Mesendoderm (in vitro differentiated cells): Measurements from ENCODE around the gene IKZF5.

ENCODE experiments used
- DNase-seq: peaks from one replicate; pipeline ENCODE4 v3.0.0; 2013
- H2AK5ac ChIP-seq: 2 replicates; pipeline ENCODE4 v1.6.1; 2013; ENCODE audit warnings: low read length, inconsistent platforms
- H2BK120ac ChIP-seq: 2 replicates; pipeline ENCODE4 v1.6.1; 2013; ENCODE audit warnings: low read depth, mild to moderate bottlenecking, low read length, moderate library complexity, mixed read lengths
- H2BK15ac ChIP-seq: replicated peaks from 2 replicates; pipeline ENCODE4 v1.6.1; 2013; ENCODE audit warnings: low read depth, mild to moderate bottlenecking, moderate library complexity
- H2BK5ac ChIP-seq: 2 replicates; pipeline ENCODE4 v1.6.1; 2013; ENCODE audit warnings: low read length, inconsistent platforms
- H3K18ac ChIP-seq: 2 replicates; pipeline ENCODE4 v1.6.1; 2013; ENCODE audit warnings: mild to moderate bottlenecking, low read length, mixed read lengths
- H3K23ac ChIP-seq: one replicate; pipeline ENCODE4 v1.6.1; 2013; ENCODE audit warnings: low read length
- H3K27ac ChIP-seq: 2 replicates; pipeline ENCODE4 v1.5.1; 2013; ENCODE audit warnings: low read depth, mild to moderate bottlenecking, inconsistent platforms, low read length, moderate library complexity
- H3K27me3 ChIP-seq: 2 replicates; pipeline ENCODE4 v1.6.1; 2013; ENCODE audit warnings: low read length, control low read depth, mild to moderate bottlenecking, inconsistent platforms; ENCODE audit not compliant: insufficient read depth, poor library complexity
- H3K36me3 ChIP-seq: 2 replicates; pipeline ENCODE4 v1.6.1; 2013; ENCODE audit warnings: low read length, inconsistent platforms; ENCODE audit not compliant: control insufficient read depth, insufficient read depth
- H3K4ac ChIP-seq: one replicate; pipeline ENCODE4 v1.6.1; 2013; ENCODE audit warnings: low read depth, mild to moderate bottlenecking, low read length, moderate library complexity
- H3K4me1 ChIP-seq: 2 replicates; pipeline ENCODE4 v1.6.1; 2013; ENCODE audit warnings: low read depth, low read length, inconsistent platforms; ENCODE audit not compliant: control insufficient read depth
- H3K4me2 ChIP-seq: 2 replicates; pipeline ENCODE4 v1.6.1; 2013; ENCODE audit warnings: low read length
- H3K4me3 ChIP-seq: 2 replicates; pipeline ENCODE4 v1.5.1; 2013; ENCODE audit warnings: mild to moderate bottlenecking, low read length
- H3K56ac ChIP-seq: one replicate; pipeline ENCODE4 v1.6.1; 2013; ENCODE audit warnings: low read length
- H3K79me1 ChIP-seq: 2 replicates; pipeline ENCODE4 v1.6.1; 2013; ENCODE audit warnings: low read length, inconsistent platforms
- H3K79me2 ChIP-seq: 2 replicates; pipeline ENCODE4 v1.6.1; 2013; ENCODE audit warnings: mild to moderate bottlenecking, low read length; ENCODE audit not compliant: control insufficient read depth, insufficient read depth
- H3K9ac ChIP-seq: 2 replicates; pipeline ENCODE4 v1.6.1; 2013; ENCODE audit warnings: low read length, inconsistent platforms
- H4K5ac ChIP-seq: one replicate; pipeline ENCODE4 v1.6.1; 2013; ENCODE audit warnings: low read length
- H4K8ac ChIP-seq: one replicate; pipeline ENCODE4 v1.6.1; 2013; ENCODE audit warnings: low read depth, mild to moderate bottlenecking, control low read depth, low read length, moderate library complexity
- WGBS: extraction: QIAGEN DNeasy Blood & Tissue Kit; methylation state at CpG from one replicate; pipeline ENCODE4 v1.1.7; 2013; ENCODE audit warnings: low lambda C conversion rate, missing lambda C conversion rate; ENCODE audit not compliant: insufficient coverage; ENCODE audit errors: extremely low coverage; 5-methylcytosine and 5-hydroxymethylcytosine counted together

Gene IKZF5

GRCh38 chr10:122984708-122985107, 23.9 kb downstream of the IKZF5 start:
- no peak overlapping the region for H4K8ac ChIP-seq
- H3K9ac ChIP-seq = no peak overlapping the region
- DNase-seq = no peak
- H3K18ac ChIP-seq = no peak overlapping the region
- H3K27ac ChIP-seq = no peak overlapping the region
- no peak overlapping the region for H2BK15ac ChIP-seq
- H3K36me3 ChIP-seq = no peaks in the 10 kb centered on the region
- H3K56ac ChIP-seq = no peak overlapping the region
- H3K4me3 ChIP-seq = no peak overlapping the region
- no CpG with 5 or more reads among the region's 2 CpGs for WGBS
- H3K4ac ChIP-seq = no peak overlapping the region
- H3K79me2 ChIP-seq = no peaks in the 10 kb centered on the region
- H3K4me2 ChIP-seq = no peak overlapping the region
- no peak overlapping the region for H2BK5ac ChIP-seq
- no peak overlapping the region for H2BK120ac ChIP-seq
- H3K4me1 ChIP-seq = no peaks in the 10 kb centered on the region
- no peaks in the 10 kb centered on the region for H3K79me1 ChIP-seq
- H3K23ac ChIP-seq = no peak overlapping the region
- no peak overlapping the region for H2AK5ac ChIP-seq
- H4K5ac ChIP-seq = no peak overlapping the region
- no peaks in the 10 kb centered on the region for H3K27me3 ChIP-seq

DNA sequence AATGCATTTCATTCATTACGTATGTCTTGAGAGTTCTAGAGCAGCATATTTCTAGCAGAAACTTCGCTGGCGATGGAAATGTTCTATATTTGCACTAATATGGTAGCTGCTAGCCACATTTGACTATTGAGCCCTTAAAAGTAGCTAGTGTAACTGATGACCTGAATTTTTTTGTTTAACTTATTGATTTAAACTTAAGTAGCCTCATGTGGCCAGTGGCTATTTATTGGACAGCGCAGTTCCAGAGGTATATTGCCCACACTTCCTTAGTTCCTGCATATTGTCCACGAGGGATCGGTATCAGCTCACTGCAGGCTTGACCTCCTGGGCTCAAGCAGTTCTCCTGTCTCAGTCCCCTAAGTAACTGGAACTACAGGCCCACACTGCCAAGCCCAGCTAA, 24.7 kb downstream of the IKZF5 start:
- no CpG with 5 or more reads among the region's 6 CpGs for WGBS
- H3K18ac ChIP-seq = no peak overlapping the region
- no peaks in the 10 kb centered on the region for H3K36me3 ChIP-seq
- H3K4me2 ChIP-seq = no peak overlapping the region
- H3K27ac ChIP-seq = no peak overlapping the region
- H3K4me1 ChIP-seq = no peaks in the 10 kb centered on the region
- no peak overlapping the region for H2AK5ac ChIP-seq
- no peak overlapping the region for H3K9ac ChIP-seq
- H3K27me3 ChIP-seq = no peaks in the 10 kb centered on the region
- no peak overlapping the region for H4K8ac ChIP-seq
- no peak overlapping the region for H3K23ac ChIP-seq
- no peak overlapping the region for H3K4me3 ChIP-seq
- H4K5ac ChIP-seq = no peak overlapping the region
- H2BK5ac ChIP-seq = no peak overlapping the region
- no peaks in the 10 kb centered on the region for H3K79me1 ChIP-seq
- H3K56ac ChIP-seq = no peak overlapping the region
- no peak overlapping the region for H2BK15ac ChIP-seq
- H2BK120ac ChIP-seq = no peak overlapping the region
- no peaks in the 10 kb centered on the region for H3K79me2 ChIP-seq
- no peak for DNase-seq
- H3K4ac ChIP-seq = no peak overlapping the region

- no peak overlapping the region for H2BK5ac ChIP-seq
- H3K56ac ChIP-seq = no peak overlapping the region
- DNase-seq = peak; percentile 68
- H3K23ac ChIP-seq = no peak overlapping the region
- no peak overlapping the region for H3K4me3 ChIP-seq
- H3K4me1 ChIP-seq = no peaks in the 10 kb centered on the region
- no peak overlapping the region for H4K5ac ChIP-seq
- H3K27me3 ChIP-seq = no peaks in the 10 kb centered on the region
- H3K4me2 ChIP-seq = peak overlapping the region; percentile 49
- no peaks in the 10 kb centered on the region for H3K79me2 ChIP-seq
- no peaks in the 10 kb centered on the region for H3K36me3 ChIP-seq
- no peak overlapping the region for H2AK5ac ChIP-seq
- H3K9ac ChIP-seq = peak overlapping the region; percentile 23
- no CpG with 5 or more reads among the region's 4 CpGs for WGBS
- no peak overlapping the region for H4K8ac ChIP-seq
- no peak overlapping the region for H2BK15ac ChIP-seq
- H3K18ac ChIP-seq = no peak overlapping the region
- no peak overlapping the region for H2BK120ac ChIP-seq
- no peaks in the 10 kb centered on the region for H3K79me1 ChIP-seq
- H3K4ac ChIP-seq = peak overlapping the region; percentile 55
- H3K27ac ChIP-seq = no peak overlapping the region
Observed at GRCh38 chr10:122981066-122981464, 27.5 kb downstream of the IKZF5 start.

GRCh38 chr10:122980209-122981065, 28.2 kb downstream of the IKZF5 start, which contains the start of gene PSTK:
Gene PSTK (plus strand): TSS chr10:122980401. CDS start chr10:122980480, 79 bp downstream.
- Histone ChIP-seq H3K23ac (no peak within 1 kb of the TSS), H2BK15ac (no peak within 1 kb of the TSS), H4K5ac (no peak within 1 kb of the TSS), H3K36me3 (no peaks in the 10 kb centered on the region), H2BK5ac (peak within 1 kb of the TSS; percentile 90), H3K9ac (peak within 1 kb of the TSS; percentile 95), H3K79me2 (no peaks in the 10 kb centered on the region), H3K4me2 (peak within 1 kb of the TSS; percentile 49), H3K56ac (peak within 1 kb of the TSS; percentile 98), H3K4ac (peak within 1 kb of the TSS; percentile 55), H3K27me3 (no peaks in the 10 kb centered on the region), H4K8ac (no peak within 1 kb of the TSS), H3K4me1 (no peaks in the 10 kb centered on the region), H3K27ac (peak within 1 kb of the TSS; percentile 81), H2BK120ac (no peak within 1 kb of the TSS), H3K4me3 (peak within 1 kb of the TSS; percentile 76), H2AK5ac (no peak within 1 kb of the TSS), H3K18ac (peak within 1 kb of the TSS; percentile 77), H3K79me1 (no peaks in the 10 kb centered on the region)
- WGBS = no CpG with 5 or more reads among the region's 73 CpGs
- peak; percentile 94 for DNase-seq

DNA sequence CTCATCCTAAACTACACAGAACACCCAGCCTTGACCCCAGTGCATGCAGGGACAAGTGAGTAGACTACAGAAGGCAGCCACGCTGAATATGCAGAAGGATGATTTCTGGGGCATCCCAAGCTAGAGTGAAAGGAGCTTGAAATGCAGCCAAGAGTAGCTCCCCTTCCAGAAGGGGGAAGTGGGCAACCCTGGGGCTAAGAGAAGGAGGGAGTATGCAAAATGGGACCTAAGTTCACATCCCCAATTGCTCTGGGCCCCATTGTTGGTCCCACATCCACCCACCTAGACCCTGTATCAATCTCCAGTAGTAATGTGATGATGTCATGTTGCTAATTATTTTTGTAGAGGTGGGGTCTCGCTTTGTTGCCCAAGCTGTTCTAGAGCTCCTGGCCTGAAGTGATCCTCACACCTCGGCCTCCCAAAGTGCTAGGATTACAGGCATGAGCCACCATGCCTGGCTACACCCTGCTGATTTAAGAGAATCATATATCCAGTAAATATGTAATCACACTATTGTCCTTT, 34.0 kb downstream of the IKZF5 start:
- Histone ChIP-seq H3K79me1 (no peaks in the 10 kb centered on the region), H3K79me2 (no peaks in the 10 kb centered on the region), H3K4me1 (no peaks in the 10 kb centered on the region), H3K4me2 (no peak overlapping the region), H3K18ac (no peak overlapping the region), H4K5ac (no peak overlapping the region), H2AK5ac (no peak overlapping the region), H3K9ac (no peak overlapping the region), H2BK5ac (no peak overlapping the region), H3K27me3 (no peaks in the 10 kb centered on the region), H3K4me3 (no peak overlapping the region), H4K8ac (no peak overlapping the region), H3K27ac (no peak overlapping the region), H3K56ac (no peak overlapping the region), H3K4ac (no peak overlapping the region), H2BK15ac (no peak overlapping the region), H3K23ac (no peak overlapping the region), H2BK120ac (no peak overlapping the region), H3K36me3 (no peaks in the 10 kb centered on the region)
- WGBS = no CpG with 5 or more reads among the region's 3 CpGs
- no peak for DNase-seq
